Forelimb muscle (tissue), 1 donor: ENCODE data around the gene IL21R. TPM values are rescaled to one million over a fixed set of nuclear protein-coding genes. Genes with fewer than 3 reads are reported as not detected.
"Not testable (repeated sequence)": the region's sequence is repeated elsewhere in the genome, so short reads cannot be mapped to it uniquely, and the experiment has no call there.

Experiments
- DNase-seq: peaks from one replicate; pipeline ENCODE4 v3.0.0-alpha.2; 2013; ENCODE audit warnings: low read depth
- polyA plus RNA-seq: library from polyadenylated mRNA; unstranded; fragments of 120-200 nt; gene quantifications from one replicate; pipeline ENCODE4 v1.2.1, GENCODE V29; 2013; ENCODE audit not compliant: insufficient read length

The IL21R gene
- polyA plus RNA-seq, 1 donor, result 0.20 TPM

DNA sequence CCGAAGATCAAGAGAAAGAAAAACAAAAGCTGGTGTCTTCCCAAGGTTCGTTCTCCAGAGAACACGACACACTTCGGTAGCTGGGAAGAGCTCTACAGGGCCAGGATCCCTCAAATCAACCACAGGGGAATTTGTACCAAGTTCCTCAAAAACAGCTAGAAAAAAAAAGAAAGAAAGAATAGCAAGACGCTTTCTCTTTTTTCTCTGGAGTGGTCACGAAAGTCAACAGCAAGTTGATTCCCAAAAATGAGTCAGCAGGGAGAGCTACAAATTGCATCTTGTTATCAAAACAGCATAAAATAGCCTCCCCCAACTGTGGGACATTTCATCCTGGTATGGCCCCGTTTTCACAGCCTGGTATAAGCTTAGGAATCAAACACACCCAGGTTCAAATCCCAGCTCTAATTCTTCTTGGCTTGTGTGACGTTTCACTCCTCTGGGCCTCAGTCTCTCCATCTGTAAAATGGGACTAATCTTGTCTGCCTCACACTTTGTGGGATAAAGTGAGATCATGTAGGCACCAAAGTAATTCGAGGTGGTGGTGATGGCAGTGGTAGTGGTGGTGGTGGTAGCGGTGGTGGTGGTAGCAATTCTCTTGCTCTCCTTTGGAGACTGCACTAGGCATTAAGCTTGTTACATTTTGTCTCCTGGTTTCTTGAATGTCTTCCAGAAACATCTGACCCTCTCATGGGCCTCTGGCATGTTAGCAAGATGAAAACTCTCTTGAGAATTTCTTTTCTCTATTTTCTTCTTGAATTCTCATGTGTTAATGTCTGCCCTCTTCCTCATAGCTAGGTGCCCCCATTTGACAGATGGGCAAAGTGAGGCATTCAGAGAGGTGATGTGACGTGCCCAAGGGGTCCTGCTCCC is 988 bp upstream of the IL21R start:
- DNase-seq, result no peak

DNA sequence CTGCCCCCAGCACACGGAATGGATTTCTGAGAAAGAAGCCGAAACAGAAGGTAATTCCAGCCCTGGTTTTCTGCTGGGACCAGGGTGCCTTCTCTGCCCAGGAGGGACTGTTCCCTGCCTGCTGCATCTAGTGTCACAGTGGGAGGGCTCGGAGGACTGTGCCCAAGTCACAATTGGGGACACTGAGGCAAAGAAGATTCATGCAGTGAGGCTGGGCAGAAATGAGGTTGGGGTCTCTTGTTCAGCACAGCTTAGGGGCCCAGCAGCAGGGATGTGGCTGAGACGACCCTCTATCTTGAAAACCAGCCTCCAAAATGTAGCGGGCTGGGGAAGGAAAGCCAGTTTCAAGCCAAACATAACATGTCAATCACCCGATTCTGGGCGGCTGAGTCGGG is 592 bp downstream of the IL21R start:
- DNase-seq, result no peak

DNA sequence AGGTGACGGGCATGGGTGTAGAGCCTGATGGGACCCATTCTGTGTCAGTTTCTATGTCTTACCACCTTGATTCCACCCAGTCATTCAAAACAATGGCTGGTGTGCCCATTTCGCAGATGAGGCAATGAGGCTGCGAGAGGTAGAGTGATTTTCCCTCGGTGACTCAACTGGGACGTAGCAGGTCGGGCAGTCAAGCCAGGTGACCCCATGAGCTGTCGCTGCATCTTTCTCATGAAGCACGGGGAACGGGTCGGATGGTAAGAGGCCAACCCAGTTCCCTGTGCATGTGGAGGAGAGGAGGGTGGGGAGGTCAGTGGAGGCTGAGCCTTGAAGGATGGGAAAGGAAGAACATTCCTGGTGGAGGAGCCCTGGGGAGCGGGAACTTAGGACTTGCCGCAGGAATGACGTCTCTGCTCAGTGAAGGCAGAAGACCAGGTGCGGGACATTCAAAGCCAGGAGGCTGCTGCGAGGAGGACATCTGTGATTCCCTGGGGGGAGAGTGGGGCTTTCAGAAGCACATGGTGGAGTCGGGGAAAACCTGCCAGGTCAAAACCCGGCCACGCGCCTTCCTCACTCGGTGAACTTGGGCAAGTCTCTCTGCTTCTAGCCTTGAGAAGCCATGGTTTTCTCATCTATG is 1.1 kb downstream of the IL21R start:
- no peak for DNase-seq

- DNase-seq, result no peak
These were observed 1.6 kb downstream of the IL21R start for GRCh38 chr16:27403601-27403992.

- DNase-seq, result no peak
These were observed 2.3 kb downstream of the IL21R start for GRCh38 chr16:27404163-27404823.

DNA sequence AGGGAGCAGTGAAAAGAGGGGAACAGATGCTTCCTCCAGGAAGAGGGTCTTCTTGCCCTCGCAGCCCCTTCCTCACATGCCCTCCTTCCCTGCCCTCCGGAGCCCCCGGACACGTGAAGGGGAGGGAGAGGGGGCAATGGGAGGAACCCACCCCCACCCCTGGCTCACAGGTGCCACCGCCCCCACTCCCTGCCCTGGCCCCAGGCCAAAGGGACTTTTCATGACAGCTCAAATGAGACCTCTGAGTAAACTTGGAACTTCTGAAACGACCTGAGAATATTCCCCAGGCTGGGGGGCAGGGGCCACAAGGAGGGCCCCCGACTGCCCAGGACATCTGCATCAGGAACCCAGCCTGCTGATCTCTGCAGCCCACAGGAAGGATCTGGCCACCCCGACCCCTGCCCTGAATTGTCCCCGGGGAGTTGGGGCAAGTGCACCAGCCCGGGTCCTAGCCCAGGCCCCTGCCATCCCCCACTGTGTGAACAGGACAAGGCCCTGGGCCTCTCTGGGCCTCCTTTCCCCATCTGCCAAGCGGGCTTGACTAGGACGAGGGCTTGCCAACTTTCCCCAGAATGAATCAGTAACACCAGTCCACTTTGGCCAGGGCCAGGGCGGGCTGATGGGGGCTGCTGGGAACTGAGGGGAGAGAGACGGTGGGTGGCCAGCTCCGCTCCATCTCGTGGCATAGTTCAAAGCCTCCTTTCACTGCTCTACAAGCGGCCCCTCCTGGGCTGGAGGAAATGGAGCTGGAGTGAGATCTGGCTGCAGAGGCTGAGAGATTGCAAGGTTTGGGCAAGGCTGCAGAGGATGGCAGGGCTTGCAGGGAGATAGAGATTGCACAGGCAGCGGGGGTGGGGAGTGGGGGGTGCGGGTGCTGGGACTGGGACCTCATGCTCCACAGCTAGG is 3.8 kb downstream of the IL21R start:
- DNase-seq, result no peak

DNA sequence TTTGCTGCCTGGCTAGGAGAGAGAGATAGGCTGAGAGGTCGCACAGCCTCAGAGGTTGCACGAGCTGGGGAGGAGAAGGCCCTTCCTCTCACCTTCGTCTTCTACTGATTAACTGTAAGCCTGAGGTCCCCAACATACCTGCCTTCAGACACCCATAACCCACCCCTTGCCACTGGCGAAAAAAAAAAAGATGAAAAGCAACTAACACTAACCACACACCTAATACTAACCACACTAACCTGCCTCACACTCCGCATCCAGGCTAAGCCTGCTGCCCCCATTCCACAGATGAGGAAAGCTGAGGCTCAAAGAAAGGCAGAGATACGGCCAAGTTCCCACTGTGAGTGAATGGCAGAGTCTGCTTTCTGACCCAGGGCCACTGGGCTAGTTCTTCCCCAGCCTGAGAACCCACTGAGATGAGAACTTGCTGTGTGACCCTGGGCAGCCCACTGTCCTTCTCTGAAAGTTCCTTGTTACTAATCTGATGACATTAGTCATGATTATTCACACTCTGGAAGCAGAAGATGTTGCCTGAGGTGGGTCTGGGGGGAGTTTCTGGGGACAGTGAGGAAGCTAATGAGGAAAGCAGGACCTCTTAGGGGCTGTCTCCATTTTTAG is 4.6 kb downstream of the IL21R start:
- no peak for DNase-seq

- DNase-seq, result no peak
These were observed 5.2 kb downstream of the IL21R start for GRCh38 chr16:27407133-27407532.

- no peak for DNase-seq
These were observed 6.1 kb downstream of the IL21R start for GRCh38 chr16:27408012-27408601.

- DNase-seq, result no peak
These were observed 6.6 kb downstream of the IL21R start for GRCh38 chr16:27408602-27409031.

DNA sequence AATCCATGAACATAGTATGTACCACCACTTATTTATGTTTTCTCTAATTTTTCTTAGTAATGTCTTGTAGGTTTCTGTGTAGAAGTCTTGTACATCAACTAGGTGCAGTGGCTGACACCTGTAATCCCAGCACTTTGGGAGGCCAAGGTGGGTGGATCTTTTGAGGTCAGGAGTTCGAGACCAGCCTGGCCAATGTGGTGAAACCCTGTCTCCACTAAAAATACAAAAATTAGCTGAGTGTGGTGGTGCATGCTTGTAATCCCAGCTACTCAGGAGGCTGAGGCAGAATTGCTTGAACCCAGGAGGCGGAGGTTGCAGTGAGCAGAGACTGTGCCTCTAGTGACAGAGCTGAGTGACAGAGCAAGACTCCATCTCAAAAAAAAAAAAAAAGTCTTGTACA is 8.0 kb downstream of the IL21R start:
- not testable (repeated sequence) for DNase-seq

DNA sequence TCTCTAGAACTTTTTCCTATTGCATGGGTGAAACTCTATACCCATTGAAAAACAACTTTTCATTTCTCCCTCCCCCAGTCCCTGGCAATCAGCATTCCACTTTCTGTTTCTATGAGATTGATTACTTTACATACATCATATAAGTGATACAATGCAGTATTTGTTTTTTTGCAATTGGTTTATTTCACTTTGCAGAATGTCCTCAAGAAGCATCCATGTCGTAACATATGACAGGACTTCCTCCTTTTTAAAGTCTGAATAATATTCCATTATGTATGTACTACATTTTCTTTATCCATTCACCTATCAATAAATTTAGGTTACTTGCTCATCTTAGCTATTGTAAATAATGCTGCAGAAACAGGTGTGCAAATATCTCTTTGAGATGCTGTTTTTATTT is 8.8 kb downstream of the IL21R start:
- no peak for DNase-seq

- no peak for DNase-seq
These were observed 12.0 kb downstream of the IL21R start for GRCh38 chr16:27413956-27414355.

DNA sequence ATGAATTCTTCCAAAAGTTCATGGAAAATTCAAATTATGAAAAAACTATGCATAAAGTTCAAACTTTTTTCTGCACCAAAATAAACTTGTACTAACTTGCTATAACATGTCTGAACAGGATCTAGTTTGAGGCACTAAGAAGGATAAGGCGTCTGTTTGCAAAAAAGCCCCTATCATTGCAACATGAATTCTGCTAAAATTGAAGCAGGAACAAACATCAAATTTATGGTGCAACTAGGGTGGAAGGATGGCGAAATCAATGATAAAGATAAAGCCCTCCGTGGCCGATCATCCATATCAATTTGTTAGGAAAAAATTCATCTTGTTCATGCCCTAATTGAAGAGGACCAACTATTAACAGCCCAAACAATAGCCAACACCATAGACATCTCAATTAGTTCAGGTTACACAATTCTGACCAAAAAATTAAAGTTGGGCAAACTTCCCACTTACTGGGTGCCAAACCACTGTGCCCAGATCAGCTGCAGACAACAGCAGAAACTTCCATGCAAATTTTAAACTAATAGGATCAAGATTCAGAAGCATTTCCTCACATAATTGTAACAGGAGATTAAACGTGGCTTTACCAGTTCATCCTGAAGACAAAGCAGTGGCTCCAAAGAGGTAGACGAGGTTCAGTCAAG is 12.9 kb downstream of the IL21R start:
- no peak for DNase-seq

DNA sequence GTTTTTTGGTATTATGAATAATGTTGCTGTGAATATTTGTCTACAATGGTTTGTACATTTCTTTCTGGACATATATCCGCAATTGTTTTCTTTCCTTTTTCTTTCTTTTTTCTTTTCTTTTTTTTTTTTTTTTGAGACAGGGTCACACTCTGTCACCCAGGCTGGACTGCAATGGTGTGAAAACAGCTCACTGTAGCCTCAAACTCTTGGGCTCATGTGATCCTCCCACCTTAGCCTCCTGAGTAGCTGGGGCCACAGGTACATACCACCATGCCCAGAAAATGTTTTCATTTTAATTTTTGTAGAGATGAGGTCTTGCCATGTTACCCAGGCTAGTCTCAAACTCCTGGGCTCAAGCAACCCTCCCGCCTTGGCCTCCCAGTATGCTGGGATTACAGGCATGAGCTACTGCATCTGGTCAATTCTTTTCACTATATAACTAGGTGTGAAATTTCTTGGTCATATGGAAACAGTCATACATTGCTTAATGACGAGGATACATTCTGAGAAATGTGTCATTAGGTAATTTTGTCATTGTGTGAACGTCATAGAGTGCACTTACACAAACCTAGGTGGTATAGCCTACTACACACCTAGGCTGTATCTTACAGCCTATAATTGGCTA is 15.2 kb downstream of the IL21R start:
- DNase-seq, result no peak

DNA sequence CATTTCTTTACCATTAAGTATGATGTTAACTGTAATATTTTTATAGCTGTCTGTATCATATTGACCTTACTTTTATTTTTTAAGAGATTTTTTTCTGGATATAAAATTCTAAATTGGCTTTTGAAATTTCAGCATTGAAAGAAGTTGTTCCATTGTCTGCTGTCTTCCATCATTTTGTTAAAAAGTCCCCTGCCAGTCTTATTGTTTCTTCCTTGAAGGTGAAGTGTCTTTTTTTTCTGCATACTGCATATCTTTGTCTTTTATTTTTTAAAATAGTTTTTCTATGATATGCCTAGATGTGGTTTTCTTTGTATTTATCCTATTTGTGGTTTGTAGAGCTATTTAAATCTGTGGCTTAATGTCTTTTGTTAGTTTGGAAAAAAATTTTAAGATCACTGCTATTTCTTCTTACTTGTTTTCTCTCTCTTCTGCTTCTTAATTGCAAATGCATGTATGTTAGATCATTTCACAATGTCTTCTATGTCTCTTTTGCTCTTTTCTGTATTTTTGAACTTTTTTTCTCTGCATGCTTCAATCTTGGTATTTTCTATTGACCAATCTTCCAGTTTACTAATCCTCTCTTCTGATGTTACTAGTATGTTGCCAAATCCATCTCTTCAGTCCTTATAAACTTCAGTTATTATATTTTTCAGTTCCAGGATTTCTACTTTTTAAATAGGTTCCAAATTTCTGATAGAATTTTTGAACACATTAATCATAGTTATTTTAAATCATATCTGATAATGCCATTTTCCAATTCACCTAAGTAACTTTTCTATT is 20.2 kb downstream of the IL21R start:
- DNase-seq, result no peak

DNA sequence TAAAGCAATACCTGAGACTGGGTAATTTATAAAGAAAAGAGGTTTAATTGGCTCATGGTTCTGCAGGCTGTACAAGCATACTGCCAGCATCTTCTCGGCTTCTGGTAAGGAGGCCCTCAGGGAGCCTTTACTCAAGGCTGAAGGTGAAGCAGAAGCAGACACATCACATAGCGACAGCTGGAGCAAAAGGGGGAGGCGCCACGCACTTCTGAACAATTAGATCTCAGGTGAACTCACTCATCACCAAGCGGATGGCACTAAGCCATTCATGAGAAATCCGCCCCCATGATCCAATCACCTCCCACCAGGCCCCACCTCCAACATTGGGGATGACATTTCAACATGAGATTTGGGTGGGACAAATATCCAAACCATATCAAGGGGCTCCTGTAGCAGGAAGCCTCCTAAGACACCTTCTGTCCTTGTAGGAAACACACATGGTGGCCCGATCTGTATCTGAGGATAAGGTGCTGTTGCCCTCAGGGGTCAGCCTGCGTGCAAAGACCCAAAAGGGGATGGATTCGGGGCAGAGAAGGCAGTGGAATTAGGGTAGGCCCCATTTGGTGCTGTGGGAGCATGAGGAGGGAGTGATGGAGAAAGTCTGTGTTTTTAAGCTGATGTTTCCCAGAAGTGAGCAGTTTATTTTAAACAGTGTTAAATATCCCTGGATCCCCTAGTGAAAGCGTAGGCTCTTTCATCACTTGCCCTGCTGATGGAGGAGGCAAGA is 23.0 kb downstream of the IL21R start:
- DNase-seq, result no peak

DNA sequence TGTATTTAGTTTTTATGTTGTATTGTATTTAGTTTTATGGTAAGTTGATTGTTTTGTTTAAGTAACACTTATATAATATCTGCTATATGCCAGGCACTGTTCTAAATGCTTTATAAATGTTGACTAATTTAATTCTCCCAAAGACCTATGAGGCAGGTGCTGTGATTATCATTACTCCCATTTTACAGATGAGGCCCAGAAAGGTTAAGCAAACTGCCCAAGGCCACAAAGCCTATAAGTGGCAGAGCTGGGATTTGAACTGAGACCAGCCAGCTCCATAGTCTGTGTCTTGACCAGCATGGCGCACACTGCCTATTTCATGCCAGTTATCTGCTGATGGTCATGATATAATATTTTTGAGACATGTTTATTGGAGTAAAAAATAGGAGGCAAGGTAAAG is 24.0 kb downstream of the IL21R start:
- DNase-seq, result no peak
